Measurements from ENCODE around the gene RBM47. TPM values are rescaled to one million over a fixed set of nuclear protein-coding genes. Genes with fewer than 3 reads are reported as not detected.
"Not testable (repeated sequence)": the region's sequence is repeated elsewhere in the genome, so short reads cannot be mapped to it uniquely, and the experiment has no call there.

RBM47 gene
- total RNA-seq, 6 donors from 2014 or later: 111 to 448 (median 149) TPM

- H3K27ac ChIP-seq: peak overlapping the region in 1 of 4 donors; percentile 64
- no peak for ATAC-seq (ENCODE audit: low FRiP score in 2 of 2)
Observed at GRCh38 chr4:40524366-40525041, 105.2 kb downstream of the RBM47 start.

DNA sequence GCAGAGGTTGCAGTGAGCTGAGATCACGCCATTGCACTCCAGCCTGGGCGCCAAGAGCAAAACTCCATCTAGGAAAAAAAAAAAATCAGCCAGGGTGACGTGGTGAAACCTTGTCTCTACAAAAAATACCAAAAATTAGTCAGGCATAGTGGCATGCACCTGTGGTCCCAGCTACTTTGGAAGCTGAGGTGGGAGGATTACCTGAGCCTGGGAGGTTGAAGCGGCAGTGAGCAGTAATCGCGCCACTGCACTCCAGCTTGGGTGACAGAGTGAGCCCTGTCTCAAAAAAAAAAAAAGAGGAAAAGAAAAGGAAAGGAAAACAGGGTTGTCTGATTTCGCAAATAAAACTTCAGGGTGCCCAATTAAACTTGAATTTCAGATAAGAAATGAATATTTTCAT, 106.1 kb downstream of the RBM47 start:
- DNase-seq: no peak
- H3K4me3 ChIP-seq: no peak overlapping the region
- H3K27ac ChIP-seq: no peak overlapping the region
- H3K27me3 ChIP-seq: no peaks in the 10 kb centered on the region
- no peak for TF ChIP-seq CTCF (IDR thresholded peaks at IDR 0.05)
- no peak for TF ChIP-seq POLR2A (IDR thresholded peaks at IDR 0.05)
- no peak for TF ChIP-seq EP300 (IDR thresholded peaks at IDR 0.05)
- TF ChIP-seq POLR2AphosphoS5 (IDR thresholded peaks at IDR 0.05): no peak
- ATAC-seq (ENCODE audit: low FRiP score in 2 of 2): no peak
- 93% methylated on average over 7 of the region's 7 CpGs for WGBS, 2 donors
- no peaks in the 10 kb centered on the region for H3K9me3 ChIP-seq
- no peaks in the 10 kb centered on the region for H3K36me3 ChIP-seq
- peaks cover 0 to 14% (median 6%) of the 10 kb centered on the region in 4 donors for H3K4me1 ChIP-seq

More at GRCh38 chr4:40524366-40525041, 105.2 kb downstream of the RBM47 start:
- DNase-seq: no peak
- no peaks in the 10 kb centered on the region for H3K9me3 ChIP-seq
- no peaks in the 10 kb centered on the region for H3K27me3 ChIP-seq
- H3K36me3 ChIP-seq: no peaks in the 10 kb centered on the region
- whole genome bisulfite sequencing, 2 donors: 80 to 86% methylated on average over 11 of the region's 11 CpGs
- peaks cover 0 to 14% (median 6%) of the 10 kb centered on the region in 4 donors for H3K4me1 ChIP-seq
- no peak for TF ChIP-seq EP300 (IDR thresholded peaks at IDR 0.05)
- TF ChIP-seq CTCF (IDR thresholded peaks at IDR 0.05): no peak
- TF ChIP-seq POLR2A (IDR thresholded peaks at IDR 0.05): no peak
- no peak for TF ChIP-seq POLR2AphosphoS5 (IDR thresholded peaks at IDR 0.05)
- no peak overlapping the region for H3K4me3 ChIP-seq

DNA sequence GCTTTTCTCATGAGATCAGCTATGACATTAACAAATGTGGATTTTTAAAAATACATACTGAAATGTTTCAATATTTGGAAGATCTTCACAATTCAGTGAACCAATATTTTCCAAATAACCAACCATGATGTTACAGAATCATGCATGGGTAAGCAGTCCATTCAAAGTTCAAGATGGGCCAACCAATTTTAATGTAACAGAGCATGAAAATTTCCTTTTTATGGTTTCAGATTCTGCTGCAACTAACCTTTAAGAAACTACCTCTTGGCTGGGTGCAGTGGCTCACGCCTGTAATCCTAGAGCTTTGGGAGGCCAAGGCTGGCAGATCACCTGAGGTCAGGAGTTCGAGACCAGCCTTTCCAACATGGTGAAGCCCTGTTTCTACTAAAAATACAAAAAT, 107.7 kb downstream of the RBM47 start:
- Histone ChIP-seq H3K4me3 (no peak overlapping the region), H3K4me1 (peaks cover 0 to 16% (median 7%) of the 10 kb centered on the region in 4 donors)

GRCh38 chr4:40520533-40520932, 109.1 kb downstream of the RBM47 start:
- Histone ChIP-seq H3K27ac (no peak overlapping the region), H3K4me3 (no peak overlapping the region), H3K27me3 (no peaks in the 10 kb centered on the region), H3K36me3 (no peaks in the 10 kb centered on the region), H3K9me3 (no peaks in the 10 kb centered on the region), H3K4me1 (peaks cover 0 to 20% (median 11%) of the 10 kb centered on the region in 4 donors)
- TF ChIP-seq EP300 (IDR thresholded peaks at IDR 0.05) (no peak), CTCF (IDR thresholded peaks at IDR 0.05) (no peak), POLR2A (IDR thresholded peaks at IDR 0.05) (no peak), POLR2AphosphoS5 (IDR thresholded peaks at IDR 0.05) (no peak)
- ATAC-seq (ENCODE audit: low FRiP score in 2 of 2) (no peak), DNase-seq (no peak)
- WGBS, 2 donors: 95 to 100% methylated on average over 4 of the region's 4 CpGs

More for the DNA sequence above, 107.7 kb downstream of the RBM47 start:
- Histone ChIP-seq H3K9me3 (no peaks in the 10 kb centered on the region), H3K27me3 (no peaks in the 10 kb centered on the region), H3K27ac (no peak overlapping the region), H3K36me3 (no peaks in the 10 kb centered on the region)
- 100% methylated on average over 2 of the region's 2 CpGs for WGBS, 2 donors
- ATAC-seq (ENCODE audit: low FRiP score in 2 of 2) (no peak), DNase-seq (no peak)
- TF ChIP-seq POLR2AphosphoS5 (IDR thresholded peaks at IDR 0.05): no peak
- no peak for TF ChIP-seq POLR2A (IDR thresholded peaks at IDR 0.05)

DNA sequence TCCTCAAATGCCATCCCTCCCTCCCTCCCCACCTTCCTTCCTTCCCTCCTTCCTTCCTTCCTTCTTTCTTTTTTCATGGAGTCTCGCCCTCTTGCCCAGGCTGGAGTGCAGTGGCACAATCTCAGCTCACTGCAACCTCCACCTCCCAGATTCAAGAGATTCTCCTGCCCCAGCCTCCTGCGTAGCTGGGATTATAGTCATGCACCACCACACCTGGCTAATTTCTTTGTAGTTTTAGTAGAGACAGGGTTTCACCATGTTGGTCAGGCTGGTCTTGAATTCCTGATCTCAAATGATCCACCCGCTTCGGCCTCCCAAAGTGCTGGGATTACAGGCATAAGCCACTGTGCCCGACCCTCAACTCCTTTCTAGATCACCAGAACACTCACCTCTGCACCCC, 112.6 kb downstream of the RBM47 start:
- not testable (repeated sequence) for H3K4me3 ChIP-seq; ATAC-seq (ENCODE audit: low FRiP score in 2 of 2); DNase-seq; H3K36me3 ChIP-seq; H3K9me3 ChIP-seq; H3K27me3 ChIP-seq
- Histone ChIP-seq H3K4me1 (peaks cover 0 to 23% (median 10%) of the 10 kb centered on the region in 4 donors), H3K27ac (peak overlapping the region in 2 of 4 donors; percentile 65 to 75)
- WGBS, 2 donors: 83 to 92% methylated on average over 5 of the region's 5 CpGs

DNA sequence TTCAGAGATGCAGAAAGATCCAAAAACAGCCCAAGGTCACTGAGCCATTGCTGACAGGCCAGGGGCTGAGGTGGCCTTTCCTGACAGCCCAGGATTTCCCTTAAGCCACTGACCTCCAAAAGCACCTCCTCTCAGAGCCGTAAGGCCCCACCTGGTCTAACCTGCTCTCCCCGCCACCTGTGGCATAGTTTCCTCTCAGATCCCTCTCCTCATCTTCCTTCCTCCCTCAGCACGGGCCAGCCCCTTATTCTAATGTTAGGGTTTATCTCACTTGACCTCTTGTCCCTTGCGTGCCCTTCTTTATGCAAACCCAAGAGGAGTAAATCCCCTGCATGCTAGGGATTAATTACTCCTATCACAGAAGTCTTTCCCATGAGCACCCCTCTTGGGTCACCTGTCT, 113.0 kb downstream of the RBM47 start:
- peaks cover 0 to 23% (median 10%) of the 10 kb centered on the region in 4 donors for H3K4me1 ChIP-seq
- TF ChIP-seq EP300 (IDR thresholded peaks at IDR 0.05) (no peak), CTCF (IDR thresholded peaks at IDR 0.05) (no peak), POLR2AphosphoS5 (IDR thresholded peaks at IDR 0.05) (no peak), POLR2A (IDR thresholded peaks at IDR 0.05) (no peak)
- H3K27me3 ChIP-seq: no peaks in the 10 kb centered on the region
- H3K4me3 ChIP-seq: no peak overlapping the region
- WGBS, 2 donors: 60 to 76% methylated on average over 4 of the region's 4 CpGs
- H3K36me3 ChIP-seq: no peaks in the 10 kb centered on the region
- no peak for ATAC-seq (ENCODE audit: low FRiP score in 2 of 2)
- peak in 1 of 2 donors; percentile 40 for DNase-seq
- peak overlapping the region in 2 of 4 donors; percentile 65 to 75 for H3K27ac ChIP-seq
- H3K9me3 ChIP-seq: no peaks in the 10 kb centered on the region
